GM18507 (cell line): Measurements from ENCODE around the gene PACRG.

ENCODE experiments used
- DNase-seq: peaks from one replicate; pipeline ENCODE4 v3.0.0; 2011; ENCODE audit warnings: low read depth; ENCODE audit not compliant: insufficient read length; ENCODE audit errors: extremely low spot score
- FAIRE-seq: peaks from 2 replicates; lab custom pipeline; 2011; peaks lifted over from hg19 to GRCh38; lab: Jason Lieb, UNC

The PACRG gene

DNA sequence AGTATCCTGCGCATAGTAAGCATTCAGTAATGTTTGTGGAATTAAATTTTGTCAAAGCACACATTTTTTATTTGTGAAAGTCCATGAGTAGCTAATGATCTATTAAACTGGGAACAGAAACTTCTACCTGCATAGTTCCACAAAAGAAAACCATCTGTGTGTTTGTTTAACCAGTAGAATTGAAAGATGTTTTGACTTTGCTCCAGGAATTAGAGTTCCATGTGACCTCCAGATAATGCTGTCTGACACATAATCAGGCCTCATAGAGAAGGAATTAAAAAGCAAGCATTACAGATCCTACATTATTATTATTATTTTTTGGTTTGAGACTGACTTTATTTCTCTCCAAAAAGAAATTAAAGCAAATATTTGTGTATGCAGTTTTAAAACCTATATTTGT, 126.5 kb downstream of the PACRG start:
- no peak for FAIRE-seq
- no peak for DNase-seq

DNA sequence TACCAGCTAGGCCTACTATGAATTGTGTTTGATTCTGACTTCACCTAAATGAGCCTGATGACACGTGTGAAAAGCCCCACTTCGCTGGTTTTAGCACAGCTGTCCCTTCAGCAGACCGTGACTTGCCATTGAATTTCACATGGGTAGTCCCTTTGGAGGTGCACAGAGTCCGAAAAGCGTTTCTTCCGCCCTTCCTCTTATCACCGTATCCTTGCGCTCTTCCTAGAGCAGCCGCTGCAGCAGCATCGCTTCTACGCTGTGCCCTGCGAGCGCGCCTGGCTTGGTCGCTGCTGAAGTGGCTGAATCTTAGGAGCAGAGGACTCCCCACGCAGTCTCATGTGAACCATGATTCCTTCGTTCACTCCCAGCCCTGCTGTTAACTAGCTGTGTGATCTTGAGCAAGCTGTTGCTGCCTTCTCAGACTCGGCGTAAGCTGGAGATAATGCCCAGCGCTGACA, 127.0 kb downstream of the PACRG start:
- no peak for FAIRE-seq
- DNase-seq = no peak

GRCh38 chr6:162856885-162857284, 129.1 kb downstream of the PACRG start:
- DNase-seq (no peak), FAIRE-seq (no peak)

DNA sequence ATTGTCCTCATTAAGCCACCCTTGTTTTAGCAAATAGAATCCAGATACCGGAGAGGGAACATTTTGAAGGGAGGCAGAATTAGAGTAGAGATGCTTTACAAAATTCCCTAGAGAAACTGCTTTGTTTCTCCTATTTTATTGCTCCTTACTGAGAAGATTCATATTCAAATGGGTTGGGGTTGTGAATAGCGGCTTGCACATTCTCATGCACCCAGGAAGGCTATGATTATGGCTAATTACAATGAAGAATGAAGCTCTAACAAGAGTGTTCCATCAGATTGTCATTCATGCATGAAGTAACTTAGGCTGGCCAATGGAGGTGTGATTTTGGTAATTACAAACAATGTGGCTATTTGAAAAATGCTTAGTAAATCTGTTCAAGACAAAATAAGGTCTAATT, 129.6 kb downstream of the PACRG start:
- FAIRE-seq = no peak
- DNase-seq = no peak

DNA sequence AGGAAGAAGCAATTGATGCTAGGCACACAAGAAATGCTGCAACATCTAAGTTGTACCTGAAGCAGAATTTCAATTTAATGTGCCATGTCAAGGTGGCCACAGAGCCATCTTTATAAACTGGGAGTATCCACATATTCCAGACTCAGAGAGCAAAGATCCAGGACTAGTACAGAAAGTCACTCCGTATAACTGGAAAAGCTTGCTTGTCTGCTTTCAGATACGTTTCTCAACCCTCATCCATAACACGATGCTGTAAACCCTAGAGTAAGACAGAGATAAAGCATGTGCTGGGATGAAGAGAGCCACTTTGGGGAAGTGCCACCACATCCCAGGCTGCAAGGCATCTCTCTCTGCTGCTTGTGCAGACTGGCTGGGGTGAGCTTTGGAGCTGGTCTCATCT, 134.7 kb downstream of the PACRG start:
- DNase-seq = no peak
- FAIRE-seq = no peak

GRCh38 chr6:162862941-162863340, 135.2 kb downstream of the PACRG start:
- FAIRE-seq (no peak), DNase-seq (no peak)

DNA sequence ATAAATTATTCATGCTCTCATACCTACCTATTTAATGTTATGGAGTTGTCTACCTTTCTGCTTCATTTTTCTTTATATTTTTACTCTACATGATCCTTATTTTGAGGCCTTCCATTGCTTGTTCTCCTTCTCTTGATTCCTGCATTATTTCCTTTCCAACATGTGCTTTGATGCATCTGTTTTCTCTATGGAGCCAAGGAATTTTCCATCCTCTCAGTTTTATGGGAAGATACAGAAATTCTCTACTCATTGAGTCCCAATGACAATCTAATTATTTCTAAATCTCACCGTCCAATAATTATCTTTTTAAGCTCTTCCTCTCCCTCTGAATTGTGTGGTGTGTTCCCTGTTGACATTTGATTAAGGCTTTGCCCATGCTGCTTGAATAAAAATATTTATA, 136.0 kb downstream of the PACRG start:
- FAIRE-seq (no peak), DNase-seq (no peak)

- FAIRE-seq (no peak), DNase-seq (no peak)
Measured at GRCh38 chr6:162864911-162865310, 137.1 kb downstream of the PACRG start.

- DNase-seq (no peak), FAIRE-seq (no peak)
Measured at GRCh38 chr6:162866656-162867055, 138.9 kb downstream of the PACRG start.

DNA sequence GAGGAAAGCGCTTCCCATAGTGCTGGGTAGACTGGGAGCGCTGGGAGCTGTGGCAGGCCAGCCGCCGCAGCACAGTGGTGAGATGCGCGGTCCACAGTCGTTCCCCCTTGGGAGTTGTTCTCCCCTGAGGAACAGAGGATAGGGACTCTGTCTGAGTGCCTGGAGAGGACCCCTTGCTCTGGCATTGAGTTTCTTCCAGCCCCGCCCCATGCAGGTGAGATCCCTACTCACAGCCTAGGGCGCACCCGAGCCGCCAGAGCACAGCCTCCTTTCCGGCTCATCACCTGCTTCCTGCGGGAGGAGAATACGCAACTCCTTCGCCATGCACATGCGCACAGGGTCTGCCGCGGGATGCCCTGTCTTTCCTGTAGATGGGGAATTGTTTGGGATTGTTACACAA, 140.6 kb downstream of the PACRG start:
- FAIRE-seq = no peak

GRCh38 chr6:162871966-162872365, 144.2 kb downstream of the PACRG start:
- FAIRE-seq (no peak), DNase-seq (no peak)

More for the DNA sequence above, 140.6 kb downstream of the PACRG start:
- no peak for DNase-seq

- no peak for FAIRE-seq
- no peak for DNase-seq
Measured at GRCh38 chr6:162873537-162873936, 145.8 kb downstream of the PACRG start.

DNA sequence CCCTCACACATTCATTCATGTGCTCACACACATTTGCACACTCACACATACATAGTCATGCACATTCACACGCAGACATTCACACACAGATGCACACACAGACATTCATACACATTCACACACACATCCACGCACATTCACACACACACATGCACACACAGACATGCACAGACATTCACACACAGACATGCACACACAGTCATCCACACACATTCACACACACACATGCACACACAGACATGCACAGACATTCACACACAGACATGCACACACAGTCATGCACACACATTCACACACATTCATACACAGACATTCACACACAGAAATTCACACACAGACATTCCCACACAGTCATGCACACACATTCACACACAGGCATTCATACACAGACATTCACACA, 147.3 kb downstream of the PACRG start:
- DNase-seq (no peak), FAIRE-seq (no peak)

GRCh38 chr6:162882801-162883481, 155.2 kb downstream of the PACRG start:
- FAIRE-seq (no peak), DNase-seq (no peak)

- no peak for DNase-seq
- FAIRE-seq = no peak
Measured at GRCh38 chr6:162887981-162888689, 160.4 kb downstream of the PACRG start.

GRCh38 chr6:162889303-162889702, 161.5 kb downstream of the PACRG start:
- DNase-seq (no peak), FAIRE-seq (no peak)

DNA sequence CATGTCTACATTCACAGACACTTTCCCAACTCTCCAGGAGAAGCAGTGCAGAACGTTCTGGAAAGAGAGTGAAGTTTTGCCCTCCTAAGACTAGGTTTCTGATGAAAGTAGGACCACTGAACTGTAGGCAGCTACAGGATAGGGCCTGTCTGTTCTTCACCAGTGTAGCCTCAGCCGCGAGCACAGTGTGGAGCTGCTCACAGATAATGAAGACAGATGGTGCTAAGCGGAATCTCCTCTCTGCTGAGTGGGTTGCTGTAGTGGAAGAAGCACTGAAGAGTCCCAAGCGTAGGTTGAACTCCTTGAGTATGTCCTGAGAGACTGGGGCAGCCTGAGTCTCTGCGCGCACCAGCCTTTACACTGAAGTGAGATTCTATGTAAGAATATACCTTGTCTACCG, 170.2 kb downstream of the PACRG start:
- FAIRE-seq (no peak), DNase-seq (no peak)

- DNase-seq (no peak), FAIRE-seq (no peak)
Measured at GRCh38 chr6:162899148-162899547, 171.4 kb downstream of the PACRG start.

DNA sequence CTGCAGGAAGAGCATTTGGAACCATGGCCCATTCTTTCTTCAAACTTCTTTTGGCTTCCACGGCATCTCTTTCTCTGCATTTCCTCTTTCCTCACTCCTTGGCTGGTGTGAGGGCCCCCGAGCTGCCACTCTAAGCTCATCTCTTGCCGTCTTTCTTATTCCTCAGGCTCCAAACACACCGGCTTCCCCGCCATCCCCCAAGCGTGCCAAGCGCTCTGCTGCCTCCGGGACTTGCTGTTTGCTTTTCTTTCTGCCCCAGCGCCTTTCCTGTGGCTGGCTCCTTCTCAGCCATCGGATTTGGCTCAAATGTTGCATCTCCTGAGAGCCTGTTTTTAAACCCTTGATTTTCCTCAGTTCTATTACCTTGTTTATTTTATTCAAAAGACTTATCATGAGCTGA, 172.7 kb downstream of the PACRG start:
- no peak for DNase-seq
- no peak for FAIRE-seq

DNA sequence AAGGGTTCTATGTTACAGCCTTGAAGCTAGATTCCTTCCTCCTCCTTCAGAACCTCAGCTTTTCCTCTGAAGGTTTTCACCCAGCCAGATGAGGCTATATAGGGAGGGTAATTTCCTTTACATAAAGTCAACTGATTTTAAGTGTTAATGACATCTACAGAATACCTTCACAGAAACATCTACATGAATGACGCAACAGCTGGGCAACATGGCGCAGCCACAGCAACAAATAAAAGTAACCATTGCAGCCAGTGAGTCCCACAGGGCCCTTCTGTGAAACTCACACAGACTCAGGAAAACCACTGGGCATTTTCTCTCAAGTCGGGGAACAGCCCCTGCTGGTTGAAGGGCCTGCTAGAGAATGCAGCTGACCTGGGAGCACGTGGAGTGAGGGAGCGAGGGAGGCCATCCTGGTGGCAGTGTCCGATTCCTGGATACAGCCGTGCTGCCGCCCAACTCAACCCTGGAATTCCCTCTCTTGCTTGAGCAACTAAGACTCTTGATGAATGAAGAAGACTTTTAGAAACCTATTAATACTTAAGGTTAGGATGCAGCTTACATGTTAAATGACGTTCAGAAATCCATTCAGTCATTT, 176.4 kb downstream of the PACRG start:
- FAIRE-seq = no peak

DNA sequence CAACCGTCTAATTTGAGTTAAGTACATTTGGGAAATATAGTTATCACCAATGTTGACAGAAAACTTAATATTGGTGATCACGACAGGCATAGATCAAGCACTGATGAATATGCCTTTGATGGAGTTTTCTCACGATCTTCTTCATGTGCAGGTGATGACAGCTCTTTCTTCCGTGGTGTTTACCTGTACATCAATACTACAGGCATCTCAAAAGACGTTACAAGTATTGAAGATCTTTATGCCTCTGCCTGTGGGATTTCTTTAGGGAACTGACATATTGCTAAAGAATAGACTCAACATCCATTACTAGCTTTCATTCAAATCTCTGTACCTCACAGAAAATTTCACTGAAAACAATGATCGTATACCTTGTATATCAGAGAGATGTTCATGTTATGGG, 178.7 kb downstream of the PACRG start:
- DNase-seq = no peak
- FAIRE-seq = no peak

More for the DNA sequence above, 176.4 kb downstream of the PACRG start:
- DNase-seq = no peak
